Panc1 (cell line): ENCODE results near the gene NUDT9. TPM values are rescaled to one million over a fixed set of nuclear protein-coding genes. Genes with fewer than 3 reads are reported as not detected.

Experiments
- ATAC-seq: fragments of 200-7000 bp; cut with Tn5 transposase; 2 replicates; pipeline ENCODE4 v1.9.1; 2020; ENCODE audit warnings: mild to moderate bottlenecking, moderate library complexity
- BruUV-seq: library from RNA; stranded (reverse); fragments of 400-500 nt; replicated peaks from 2 replicates; lab custom pipeline; 2021; lab: Mats Ljungman, UMichigan
- CTCF ChIA-PET: fragments of 300-600 bp; sonication (Branson Sonifier 250); formaldehyde crosslinking; loops from one replicate; lab custom pipeline; 2022; ENCODE audit warnings: antibody characterized with exemption; lab: Charles Lee
- POLR2A ChIA-PET: fragments of 300-600 bp; sonication (Branson Sonifier 250); formaldehyde crosslinking; loops from one replicate; lab custom pipeline; 2022; ENCODE audit warnings: antibody characterized with exemption; lab: Charles Lee
- DNase-seq: peaks from one replicate; pipeline ENCODE4 v3.0.0-alpha.2; 2010; ENCODE audit warnings: low read depth, low spot score
- H3K27ac ChIP-seq: 2 replicates; pipeline ENCODE4 v1.5.1; 2011; ENCODE audit warnings: mild to moderate bottlenecking, low read length, inconsistent platforms
- H3K27me3 ChIP-seq: fragments of 200-500 bp; sonication (Bioruptor generic); 2 replicates; pipeline ENCODE4 v1.6.0; 2014; ENCODE audit warnings: low read length, inconsistent platforms; ENCODE audit not compliant: control insufficient read depth, insufficient read depth
- H3K36me3 ChIP-seq: fragments of 200-500 bp; sonication (Bioruptor generic); 2 replicates; pipeline ENCODE4 v1.5.1; 2014; ENCODE audit warnings: inconsistent platforms, mild to moderate bottlenecking, low read length, moderate library complexity; ENCODE audit not compliant: control insufficient read depth, insufficient read depth
- H3K4me1 ChIP-seq: 2 replicates; pipeline ENCODE4 v1.5.1; 2011; ENCODE audit warnings: inconsistent platforms, mild to moderate bottlenecking, low read length, moderate library complexity; ENCODE audit not compliant: control insufficient read depth, insufficient read depth
- H3K4me3 ChIP-seq, 2 experiments: 2 replicates each; pipeline ENCODE4 v1.5.1; 2011 to 2012; ENCODE audit warnings: low read depth in 2 of 2, low read length in 2 of 2, mild to moderate bottlenecking in 2 of 2, inconsistent platforms in 1 of 2, moderate library complexity in 1 of 2
- H3K9me3 ChIP-seq: fragments of 200-500 bp; sonication (Bioruptor generic); 2 replicates; pipeline ENCODE4 v1.5.1; 2014; ENCODE audit warnings: low read depth, mild to moderate bottlenecking, inconsistent platforms, low read length, moderate library complexity; ENCODE audit not compliant: control insufficient read depth, insufficient read depth
- CTCF ChIP-seq: fragments of 450-650 bp; IDR thresholded peaks from 2 replicates; pipeline ENCODE4 v1.5.1; 2017; ENCODE audit warnings: mild to moderate bottlenecking
- POLR2AphosphoS5 ChIP-seq: IDR thresholded peaks from 2 replicates; pipeline ENCODE4 v1.6.1; 2012; ENCODE audit warnings: mild to moderate bottlenecking, low read depth, low read length, moderate library complexity
- REST ChIP-seq, 2 experiments: IDR thresholded peaks; 2 replicates each; pipeline ENCODE4 v1.6.1; 2011 to 2012; ENCODE audit warnings: low read depth in 2 of 2, control low read depth in 1 of 2, low read length in 1 of 2, mild to moderate bottlenecking in 1 of 2, moderate library complexity in 1 of 2; ENCODE audit not compliant: insufficient read depth in 1 of 2
- SIN3A ChIP-seq: IDR thresholded peaks from 2 replicates; pipeline ENCODE4 v1.6.1; 2012; ENCODE audit warnings: low read depth, mild to moderate bottlenecking, low read length, moderate library complexity, borderline replicate concordance; ENCODE audit not compliant: insufficient read depth
- TCF7L2 ChIP-seq: IDR thresholded peaks from 2 replicates; pipeline ENCODE4 v1.6.1; 2011; ENCODE audit warnings: mild to moderate bottlenecking, low read depth, low read length, inconsistent platforms
- in situ Hi-C: cut with HindIII; loops from 2 replicates; pipeline ENCODE4 v1.10.0; 2016; ENCODE audit warnings: low sequenced_read_pairs, low pct_unique_long_range_greater_than_20kb
- intact Hi-C: fragments of 100-400 bp; cut with micrococcal nuclease; formaldehyde crosslinking; loops from one replicate; pipeline ENCODE4 v1.10.0; 2022; ENCODE audit not compliant: unreplicated experiment
- total RNA-seq: library from RNA; stranded (reverse); gene quantifications from one replicate; pipeline ENCODE4 v1.2.1, GENCODE V29; 2021; ENCODE audit not compliant: unreplicated experiment

NUDT9 gene
- total RNA-seq, 1 experiment from 2014 or later = 21.7 TPM

DNA sequence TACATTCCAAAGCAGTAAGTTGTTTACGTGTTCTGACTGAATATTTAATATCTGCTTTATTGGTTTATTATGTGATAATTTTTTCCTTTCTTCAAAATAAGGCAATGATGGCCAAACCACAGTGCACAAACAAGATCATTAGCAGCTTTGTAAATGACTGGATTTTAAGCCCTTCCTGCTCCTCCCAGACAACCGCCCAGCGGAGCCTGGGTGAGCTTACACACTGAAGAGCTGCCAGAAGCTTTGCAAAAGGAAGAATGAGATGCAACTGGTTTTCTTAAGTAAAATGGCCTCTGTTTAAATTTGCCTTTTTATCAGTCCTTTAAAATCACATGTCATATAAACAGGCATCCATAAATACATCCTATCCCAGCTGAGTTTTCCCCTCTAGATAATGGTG is 54.6 kb downstream of the NUDT9 start:
- ChIA-PET POLR2A (no interaction called here), CTCF (interaction anchor here (0.8 kb wide), 1 partner anchor 9 kb away, joined by 3 read pairs; no protein-coding TSS in a partner anchor)
- in situ Hi-C loops = no loop called here
- H3K4me3 ChIP-seq = no peak overlapping the region
- no peak overlapping the region for H3K27ac ChIP-seq
- no peaks in the 10 kb centered on the region for H3K9me3 ChIP-seq
- H3K36me3 ChIP-seq = no peaks in the 10 kb centered on the region
- DNase-seq (no peak), ATAC-seq (no peak)
- TF ChIP-seq CTCF = no peak
- TF ChIP-seq POLR2AphosphoS5 = no peak
- TF ChIP-seq REST (IDR thresholded peaks at IDR 0.05; ENCODE audit: insufficient read depth in 1 of 2, low read depth in 2 of 2, low read length in 1 of 2) = no peak
- no peak for TF ChIP-seq TCF7L2
- TF ChIP-seq SIN3A = no peak
- H3K27me3 ChIP-seq = no peaks in the 10 kb centered on the region
- intact Hi-C loops = no loop called here
- H3K4me1 ChIP-seq = no peaks in the 10 kb centered on the region
- BruUV-seq = no TSS peak

DNA sequence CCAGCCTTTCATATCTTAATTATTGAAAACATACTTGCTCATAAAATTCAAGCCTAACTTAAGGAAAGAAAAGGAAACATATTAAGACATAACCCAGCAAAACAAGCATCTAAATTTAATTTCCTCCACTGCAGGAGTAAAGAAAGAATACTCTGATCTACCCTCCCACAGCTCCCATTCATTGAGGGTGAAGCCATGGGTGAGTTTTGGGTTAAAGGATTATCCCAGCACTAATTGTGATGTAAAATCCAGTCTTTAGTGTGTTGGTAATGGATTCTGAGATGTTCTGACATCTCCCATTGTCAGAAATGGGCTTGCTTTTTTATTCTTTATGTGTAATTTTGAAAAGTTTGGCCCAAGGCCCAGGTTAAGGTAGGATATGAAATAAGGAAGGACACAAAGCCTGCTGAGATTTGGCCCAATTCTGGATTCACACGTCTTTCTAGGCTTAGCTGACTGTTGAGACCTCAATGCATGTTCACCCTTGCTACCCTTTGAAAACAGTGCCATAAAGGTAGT is 56.4 kb downstream of the NUDT9 start:
- ChIA-PET POLR2A (no interaction called here), CTCF (no interaction called here)
- Histone ChIP-seq H3K27me3 (no peaks in the 10 kb centered on the region), H3K4me1 (no peaks in the 10 kb centered on the region), H3K4me3 (no peak overlapping the region), H3K36me3 (no peaks in the 10 kb centered on the region), H3K27ac (no peak overlapping the region), H3K9me3 (no peaks in the 10 kb centered on the region)
- ATAC-seq (no peak), DNase-seq (no peak)
- TF ChIP-seq REST (IDR thresholded peaks at IDR 0.05; ENCODE audit: insufficient read depth in 1 of 2, low read depth in 2 of 2, low read length in 1 of 2) (no peak), SIN3A (no peak), TCF7L2 (no peak)
- no TSS peak for BruUV-seq
- in situ Hi-C loops = no loop called here
- intact Hi-C loops = no loop called here
